HG03432 (cell line): ENCODE results near the gene GRM7.

ENCODE experiments used
- ATAC-seq: cut with Tn5 transposase; IDR thresholded peaks from one replicate; pipeline ENCODE4 v1.9.1; 2021; ENCODE audit warnings: mild to moderate bottlenecking, moderate library complexity; ENCODE audit not compliant: unreplicated experiment

The GRM7 gene

DNA sequence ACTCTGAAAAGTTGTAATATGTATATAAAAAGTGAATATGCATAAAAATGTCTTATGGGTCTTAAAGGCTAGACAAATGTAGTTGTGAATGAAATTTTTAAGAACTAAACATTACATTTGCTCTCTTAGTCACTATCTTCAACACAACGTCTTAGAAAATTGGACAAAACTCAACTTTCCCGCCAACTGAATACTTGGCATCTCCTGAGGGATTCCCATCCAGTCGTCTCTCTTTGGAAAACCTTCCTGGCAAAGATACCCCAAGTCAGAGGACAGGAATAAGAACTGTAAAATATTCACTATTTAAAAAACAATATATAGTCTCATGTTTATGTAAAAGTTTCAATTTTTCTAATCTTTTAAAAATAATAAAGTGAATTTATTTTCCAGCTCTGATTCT, 354.8 kb downstream of the GRM7 start:
- no peak for ATAC-seq

DNA sequence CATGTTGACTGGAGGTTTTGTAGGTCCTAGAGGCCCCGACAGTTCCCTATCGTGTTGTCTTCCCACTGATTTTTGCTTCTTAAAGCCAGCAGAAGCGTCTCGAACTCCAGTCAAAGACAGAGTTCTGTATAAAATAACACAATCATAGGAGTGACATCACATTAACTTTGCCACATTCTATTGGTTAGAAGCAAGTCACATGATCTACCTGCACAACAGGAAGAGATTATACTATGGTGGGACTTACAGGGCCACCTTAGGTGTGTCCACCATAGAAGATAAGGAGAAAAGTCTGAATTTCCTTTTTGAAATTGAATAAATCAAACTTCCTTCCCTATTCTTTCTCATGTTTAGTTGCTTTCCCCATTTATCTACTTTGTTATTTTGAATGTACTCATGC, 365.5 kb downstream of the GRM7 start:
- ATAC-seq: no peak

DNA sequence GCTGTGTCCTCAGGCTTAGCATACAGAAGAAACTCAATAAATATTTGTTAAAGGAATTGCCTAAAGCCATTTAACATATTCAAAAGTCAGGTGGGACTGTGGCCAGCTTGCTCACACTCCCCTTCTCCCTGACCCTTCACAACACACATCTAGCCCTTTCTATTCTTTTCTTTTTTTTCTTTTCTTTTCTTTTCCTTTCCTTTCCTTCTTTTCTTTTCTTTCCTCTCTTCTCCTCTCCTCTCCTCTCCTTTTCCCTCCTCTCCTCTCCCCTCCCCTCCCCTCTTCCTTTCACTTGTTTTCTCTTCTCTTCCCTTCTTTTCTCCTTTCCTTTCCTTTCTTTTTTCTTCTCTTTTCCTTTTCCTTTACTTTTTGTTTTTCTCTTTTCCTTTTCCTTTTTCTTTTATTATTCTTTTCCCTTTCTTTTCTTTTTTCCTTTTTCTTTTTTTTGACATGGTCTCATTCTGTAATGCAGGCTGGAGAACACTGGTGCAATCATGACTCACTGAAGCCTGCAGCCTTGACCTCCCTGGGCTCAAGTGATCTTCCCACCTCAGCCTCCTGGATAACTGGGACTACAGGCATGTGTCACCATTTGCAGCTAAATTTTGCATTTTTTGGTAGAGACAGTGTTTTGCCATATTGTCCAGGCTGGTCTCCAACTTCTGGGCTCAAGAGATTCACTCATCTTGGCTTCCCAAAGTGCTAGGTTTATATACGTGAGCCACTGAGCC, 377.8 kb downstream of the GRM7 start:
- no peak for ATAC-seq

DNA sequence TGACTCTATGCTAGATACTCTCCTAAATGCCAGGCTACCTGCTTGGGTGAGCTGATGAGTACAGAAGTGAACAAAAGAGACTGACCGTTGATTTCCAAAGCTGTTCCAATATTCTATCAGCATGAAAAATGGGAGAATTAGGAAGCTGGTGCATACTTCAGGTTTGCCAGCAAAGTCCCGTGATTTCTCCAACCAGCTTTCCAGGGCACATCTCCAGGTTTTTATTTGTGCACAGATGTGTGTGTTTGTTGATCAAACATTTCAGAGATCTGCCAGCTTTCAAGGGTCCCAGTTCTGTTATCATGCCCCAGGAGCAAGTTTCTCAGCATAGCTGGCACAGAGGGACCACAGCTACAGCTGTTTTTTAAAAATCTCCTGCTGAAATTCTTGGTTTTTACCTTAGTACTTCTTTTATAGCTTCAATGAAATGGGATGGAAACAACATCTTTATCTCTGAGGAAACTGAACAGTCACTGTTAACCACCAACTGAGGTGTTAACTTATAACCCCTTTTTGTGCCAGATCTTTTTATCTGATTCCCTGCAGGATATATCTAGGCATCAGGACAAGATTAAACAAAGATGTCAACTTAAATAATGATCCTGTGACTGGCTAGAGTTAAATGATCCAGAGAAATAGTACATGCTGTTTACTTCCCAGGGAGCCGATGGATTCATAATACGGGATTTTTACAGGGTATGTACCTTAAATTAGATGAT, 380.8 kb downstream of the GRM7 start:
- ATAC-seq: no peak

DNA sequence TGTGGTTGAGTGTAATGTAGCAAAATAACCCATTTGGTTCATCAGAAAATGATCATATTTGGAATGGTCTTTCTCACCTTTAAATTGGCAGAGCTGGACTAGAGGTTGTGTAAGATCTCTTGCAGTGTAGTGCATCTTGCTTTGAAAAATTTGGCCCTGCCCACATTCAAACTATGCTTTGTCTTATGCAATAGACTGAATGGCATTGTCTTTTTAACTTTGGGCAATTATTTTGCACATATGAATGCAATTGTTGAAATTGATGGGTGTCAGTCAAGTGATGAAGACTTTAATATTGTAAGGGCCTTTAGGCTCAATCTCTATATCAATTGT, 381.4 kb downstream of the GRM7 start:
- no peak for ATAC-seq

DNA sequence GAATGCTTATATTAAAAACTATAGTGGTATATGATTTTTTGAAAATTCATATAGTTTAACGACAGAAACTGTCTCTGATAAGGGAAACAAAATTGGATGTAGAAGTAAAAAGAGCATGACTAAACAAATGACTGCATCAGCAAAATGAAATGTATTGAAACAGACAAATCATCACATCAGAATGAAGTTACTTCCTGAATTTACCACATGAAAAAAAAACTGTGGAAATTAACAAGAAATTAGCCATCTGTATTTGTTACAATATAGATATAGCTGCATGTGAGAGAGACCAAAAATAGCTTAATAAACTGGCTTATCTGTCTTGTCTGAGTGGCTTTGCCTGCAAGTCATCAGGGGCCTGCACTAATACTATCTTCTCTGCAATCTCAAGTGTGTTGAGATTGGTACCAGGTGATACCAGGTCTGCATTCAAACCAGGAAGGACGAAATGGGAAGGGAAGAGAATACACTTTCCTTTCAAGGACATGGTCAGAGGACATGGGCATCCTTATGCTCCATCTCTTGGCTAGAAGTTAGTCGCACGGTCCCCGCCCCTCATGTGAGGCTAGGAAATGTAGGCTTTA, 388.7 kb downstream of the GRM7 start:
- ATAC-seq: no peak

DNA sequence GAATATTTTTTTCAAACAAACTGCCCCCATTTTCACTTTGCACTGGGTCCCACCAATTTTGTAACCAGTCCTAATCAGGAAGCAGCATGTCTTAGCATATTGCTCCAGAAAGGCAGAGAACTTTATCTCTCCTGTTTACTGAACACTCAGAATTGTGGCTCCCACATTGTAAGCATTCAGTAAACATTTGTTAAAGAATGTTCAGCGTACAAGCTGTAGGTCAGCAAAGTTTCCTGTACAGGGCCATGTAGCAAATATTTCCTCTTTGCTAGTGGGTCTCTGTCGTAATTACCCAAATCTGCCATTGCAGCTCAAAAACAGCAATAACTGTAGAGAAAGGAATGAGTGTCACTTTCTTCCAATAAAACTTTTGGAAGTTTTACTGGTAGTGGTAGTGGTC, 393.3 kb downstream of the GRM7 start:
- no peak for ATAC-seq

DNA sequence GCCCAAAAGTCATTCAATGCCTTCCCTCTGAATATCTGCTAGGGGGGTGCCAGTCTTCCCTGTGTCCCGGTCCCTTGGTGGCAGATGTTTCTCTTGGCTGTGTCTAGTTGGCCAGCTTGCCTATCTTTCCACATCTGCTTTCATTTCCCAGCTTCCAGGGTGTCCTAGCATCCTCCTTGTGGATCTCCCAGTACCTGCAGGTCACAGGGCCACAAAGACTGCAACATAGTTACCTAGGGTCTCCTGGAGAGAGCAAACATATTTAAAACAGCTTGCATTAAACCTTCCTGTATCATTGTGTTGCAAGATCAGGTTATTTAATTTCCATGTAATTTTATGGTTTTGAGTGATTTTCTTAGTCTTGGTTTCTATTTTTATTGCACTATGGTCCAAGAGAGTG, 400.1 kb downstream of the GRM7 start:
- no peak for ATAC-seq

DNA sequence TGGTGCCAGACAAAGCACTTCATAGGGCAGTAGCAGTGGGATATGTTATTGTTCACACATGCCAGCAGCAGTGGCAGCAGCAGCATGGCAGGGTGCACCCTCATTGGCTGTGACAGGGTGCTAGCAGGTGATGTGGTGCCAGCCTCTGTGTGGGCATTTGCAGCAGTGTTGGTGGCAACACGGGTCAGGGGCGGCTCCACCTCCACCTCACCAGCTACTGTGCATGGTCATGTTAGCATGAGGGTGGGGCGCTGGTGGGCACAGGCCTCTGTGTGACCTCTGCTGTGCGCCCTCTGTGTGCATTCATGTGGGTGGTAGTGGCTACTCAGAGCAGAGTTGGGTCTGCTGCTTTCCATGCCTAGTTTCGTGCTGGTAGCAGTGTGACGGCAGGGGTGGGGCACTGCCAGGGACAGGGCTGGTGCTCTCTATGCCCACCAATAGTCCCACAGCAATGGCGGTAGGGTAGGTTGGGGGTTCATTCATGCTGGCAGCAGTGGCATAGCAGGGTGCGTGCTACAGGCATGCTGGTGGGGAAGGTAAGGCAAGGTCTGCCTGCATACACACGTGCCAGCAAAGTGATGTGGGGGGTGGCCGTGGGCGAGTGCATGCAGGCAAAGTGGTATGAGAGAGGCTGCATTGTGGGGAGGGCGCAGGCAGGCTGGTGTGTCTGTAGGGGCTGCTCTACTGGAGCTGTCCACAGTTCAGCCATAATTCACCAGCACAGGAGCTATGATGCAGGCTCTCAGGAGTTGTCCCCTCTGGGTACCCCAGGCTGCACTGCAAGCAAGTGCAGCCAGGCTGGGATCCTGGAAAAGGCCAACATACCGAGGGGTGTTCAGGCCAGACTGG, 402.7 kb downstream of the GRM7 start:
- ATAC-seq: no peak

DNA sequence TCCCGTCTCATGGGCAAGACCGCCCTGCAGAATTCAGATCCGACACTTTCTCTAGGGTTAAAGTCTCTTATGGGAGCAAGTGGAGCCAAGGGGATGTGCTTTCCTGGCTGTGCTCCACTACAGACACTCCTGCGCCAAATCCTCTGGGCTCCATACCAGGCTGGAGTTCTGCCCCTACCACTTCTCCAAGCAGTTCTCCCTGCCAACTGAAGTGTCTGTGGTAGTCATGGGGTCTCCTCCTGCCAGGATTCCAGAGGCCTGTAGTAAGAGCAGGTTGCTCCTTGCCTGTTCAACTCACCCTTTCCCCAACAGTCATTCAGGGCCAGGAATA, 403.2 kb downstream of the GRM7 start:
- ATAC-seq: no peak

DNA sequence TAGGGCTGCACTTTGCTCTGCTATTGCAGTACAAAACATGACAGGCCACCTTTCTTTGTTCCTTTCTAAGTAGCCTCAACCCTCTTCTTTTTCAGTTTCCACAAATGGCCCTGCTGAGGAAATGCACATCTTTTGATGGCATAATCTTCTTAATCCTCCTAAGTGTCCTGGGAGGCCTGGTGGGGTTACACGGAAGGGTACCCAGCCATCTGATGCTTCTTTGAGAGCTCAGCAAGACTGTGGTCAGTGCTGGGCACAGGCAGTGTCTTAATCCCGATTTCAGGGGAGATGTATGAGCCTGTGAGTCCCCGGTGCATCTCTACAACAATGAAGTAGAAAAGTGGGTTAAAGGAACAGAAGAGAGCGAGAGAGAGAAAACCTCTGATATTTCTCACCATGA, 404.8 kb downstream of the GRM7 start:
- no peak for ATAC-seq

DNA sequence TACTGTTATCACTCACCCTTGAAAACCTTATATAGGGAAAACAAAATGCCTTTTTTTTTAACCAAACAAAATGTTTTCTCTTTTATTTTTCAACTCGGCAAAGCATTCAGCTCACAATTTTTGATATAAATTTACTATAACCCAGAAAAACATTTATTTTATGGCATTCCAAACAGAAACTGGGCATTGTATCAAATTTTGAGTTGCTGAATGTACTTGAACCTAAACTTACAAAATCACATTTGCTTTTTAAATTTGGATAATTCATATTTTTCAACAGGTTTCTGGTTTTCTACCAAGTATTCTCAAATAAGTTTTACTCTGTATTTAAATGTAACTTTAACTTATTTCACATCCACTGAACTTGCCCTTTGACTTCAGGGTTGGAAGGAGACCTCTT, 405.6 kb downstream of the GRM7 start:
- no peak for ATAC-seq

DNA sequence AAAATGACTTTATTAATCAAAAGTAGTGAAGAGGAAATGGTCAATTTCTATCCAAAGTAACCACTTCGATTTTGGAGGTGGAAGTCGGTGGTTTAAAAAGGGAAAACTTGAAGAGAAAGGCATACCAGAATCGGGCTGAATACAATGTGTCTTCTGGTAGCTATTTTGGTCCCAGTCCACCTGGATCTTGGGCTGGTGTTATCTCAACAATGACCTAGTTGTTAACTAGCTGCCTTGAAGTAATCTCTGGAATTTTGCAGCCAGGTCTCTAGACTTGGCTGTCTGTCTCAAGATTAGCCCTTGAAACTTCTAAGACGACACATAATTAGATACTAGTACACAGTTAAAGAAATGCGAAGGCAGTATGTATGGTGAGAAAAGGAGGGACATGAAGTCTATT, 409.8 kb downstream of the GRM7 start:
- ATAC-seq: no peak

DNA sequence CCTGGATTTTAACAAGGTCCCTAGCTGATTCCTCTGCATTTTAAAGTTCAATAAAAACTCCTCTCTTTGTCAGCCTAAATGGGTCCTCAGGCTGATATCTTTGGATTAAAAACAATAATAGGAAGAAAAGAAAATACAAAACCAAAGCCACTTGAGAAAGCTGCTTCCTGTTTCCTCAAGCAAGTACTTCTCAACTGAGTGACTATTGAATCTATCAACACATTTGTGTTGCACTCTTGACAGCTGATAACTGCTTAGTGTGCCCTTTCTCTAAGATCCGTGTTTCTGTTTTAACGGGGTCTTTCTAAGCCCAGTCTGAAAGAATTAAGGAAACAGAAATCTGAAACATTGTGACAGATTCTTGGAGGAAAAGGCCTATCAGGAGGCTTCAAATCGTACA, 410.7 kb downstream of the GRM7 start:
- ATAC-seq: no peak

DNA sequence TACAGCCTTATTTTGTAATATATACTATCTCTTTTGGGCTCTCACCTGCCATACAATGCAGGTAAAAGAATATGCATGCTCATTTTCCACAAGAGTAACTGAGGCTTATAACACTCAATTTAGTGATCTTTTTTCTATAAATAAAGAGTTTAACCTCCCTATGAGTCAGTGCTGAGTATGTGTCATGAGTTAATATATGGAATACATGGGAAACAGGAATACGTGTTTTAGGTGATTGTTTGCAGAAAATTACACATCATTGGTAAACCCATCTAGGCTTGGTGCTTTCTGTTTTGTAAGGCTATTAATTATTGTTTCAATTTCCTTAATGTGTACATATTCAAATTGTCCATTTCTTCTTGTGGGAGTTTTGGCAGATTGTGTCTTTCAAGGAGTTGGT, 411.3 kb downstream of the GRM7 start:
- ATAC-seq: no peak

DNA sequence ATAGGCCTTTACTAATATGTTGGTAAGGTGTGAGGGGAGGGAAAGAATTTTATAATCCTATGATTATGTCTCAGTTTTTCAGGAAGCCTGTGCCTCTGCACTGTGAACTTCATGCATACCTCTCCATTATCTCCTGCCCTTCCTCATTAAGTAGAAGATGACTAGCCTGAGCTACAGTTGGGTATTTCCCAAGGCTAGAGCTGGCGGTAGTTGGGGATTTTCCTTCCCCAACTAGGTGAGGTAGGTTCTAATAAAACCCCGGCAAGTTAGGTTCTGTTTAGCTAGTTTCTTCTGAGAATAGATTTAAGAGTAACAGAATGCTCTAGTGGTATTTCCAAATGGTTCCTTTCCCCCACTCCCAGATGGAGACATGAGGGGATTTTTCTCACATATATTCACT, 414.5 kb downstream of the GRM7 start:
- peak; percentile 83 for ATAC-seq

DNA sequence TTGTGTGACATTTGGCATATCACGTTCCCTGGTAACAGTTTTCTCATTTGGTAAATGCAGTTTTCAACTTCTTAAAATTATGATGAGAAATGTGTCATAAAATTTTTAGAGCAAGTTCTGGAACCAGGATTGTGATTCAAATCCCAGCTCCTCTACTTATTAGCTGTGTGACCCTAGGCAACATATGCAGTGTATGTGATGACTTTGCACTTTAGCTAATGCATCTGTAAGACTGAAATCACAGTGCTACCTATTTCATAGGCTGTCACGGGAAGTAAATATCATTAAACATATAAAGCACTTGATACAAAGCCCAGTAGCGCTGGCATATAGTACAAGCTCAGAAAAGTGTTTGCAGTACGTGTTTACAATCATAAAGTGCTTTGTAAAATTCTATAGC, 419.4 kb downstream of the GRM7 start:
- ATAC-seq: no peak

DNA sequence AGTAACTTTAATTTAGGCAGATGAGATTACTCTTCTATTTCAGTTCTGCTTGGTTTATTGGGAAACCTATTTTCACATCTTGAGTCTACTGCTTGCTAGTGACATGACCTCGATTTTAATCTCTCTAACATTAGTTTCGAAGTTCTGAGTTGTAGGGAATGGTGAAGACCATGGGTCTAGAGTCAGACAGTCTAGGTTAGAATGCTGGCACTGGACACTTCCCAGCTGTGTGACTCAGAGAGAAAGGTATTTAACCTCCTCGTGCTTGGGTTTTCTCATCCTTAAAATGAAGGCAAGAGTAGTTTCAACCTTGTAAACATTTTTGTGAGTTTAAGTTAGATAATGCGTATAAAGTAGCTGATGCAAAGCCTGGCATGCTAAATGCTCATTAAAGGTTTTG, 422.1 kb downstream of the GRM7 start:
- no peak for ATAC-seq

DNA sequence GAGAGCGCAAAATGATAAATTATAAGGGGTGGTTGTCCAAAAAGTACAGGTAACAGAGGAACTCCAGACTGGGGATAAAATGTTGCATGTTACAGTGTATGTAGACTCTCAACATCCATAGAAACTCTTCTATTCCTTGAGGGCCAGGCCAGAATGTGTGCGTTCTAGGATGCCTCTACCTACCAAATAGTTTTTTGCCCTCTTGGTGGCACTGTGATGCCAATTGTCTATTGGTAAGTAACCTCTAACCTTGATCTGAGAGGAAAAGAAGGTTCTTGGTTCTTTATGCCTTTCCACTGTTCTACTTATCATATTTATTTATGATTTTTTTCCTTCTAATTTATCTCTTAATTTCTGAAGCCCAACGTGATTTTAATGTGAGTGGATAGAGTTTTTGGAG, 424.6 kb downstream of the GRM7 start:
- peak; percentile 57 for ATAC-seq

DNA sequence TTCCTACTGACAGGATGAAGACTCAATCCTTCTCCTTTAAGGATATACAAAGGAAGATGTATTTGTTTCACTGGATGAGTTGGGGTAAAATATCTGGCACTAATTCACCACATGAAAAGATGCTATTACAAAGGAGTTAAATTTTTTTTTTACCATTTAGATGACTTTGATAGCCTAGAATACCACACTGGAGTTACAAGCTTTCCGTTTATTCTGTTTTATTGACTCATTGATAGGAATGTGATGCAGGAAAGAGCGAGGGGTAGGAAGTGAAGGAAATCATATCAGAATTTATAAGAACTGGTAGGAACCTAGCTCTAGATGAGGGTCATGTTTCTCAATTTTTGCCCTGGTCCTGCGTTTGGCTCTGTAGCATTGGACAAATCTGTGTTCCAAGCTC, 427.2 kb downstream of the GRM7 start:
- no peak for ATAC-seq

DNA sequence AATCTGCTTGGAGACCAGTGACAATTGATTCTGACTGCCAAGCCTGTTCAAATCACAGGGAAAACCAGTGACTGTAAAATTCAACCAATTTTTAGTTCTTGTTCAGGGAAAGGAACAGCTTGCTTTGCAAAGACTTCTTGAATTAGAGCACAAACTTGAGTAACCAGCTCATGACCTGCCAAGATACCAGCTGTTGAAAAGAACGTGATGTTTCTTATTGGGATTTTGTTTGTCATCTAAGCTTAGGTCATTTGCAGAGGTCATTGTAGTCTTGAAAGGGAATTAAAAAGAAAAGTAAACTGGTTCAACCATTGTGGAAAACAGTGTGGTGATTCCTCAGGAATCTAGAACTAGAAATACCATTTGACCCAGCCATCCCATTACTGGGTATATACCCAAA, 428.2 kb downstream of the GRM7 start:
- ATAC-seq: no peak
